H54 (cell line): ENCODE results near the gene MAN1A2.
"Not testable (repeated sequence)": the region's sequence is repeated elsewhere in the genome, so short reads cannot be mapped to it uniquely, and the experiment has no call there.

Source experiments
- DNase-seq: peaks from one replicate; pipeline ENCODE4 v3.0.0; 2011; ENCODE audit warnings: low spot score, mixed read lengths; ENCODE audit not compliant: insufficient read length
- FAIRE-seq: peaks from 3 replicates; lab custom pipeline; 2011; peaks lifted over from hg19 to GRCh38; lab: Jason Lieb, UNC
- POLR2A ChIP-seq: IDR thresholded peaks from 2 replicates; pipeline ENCODE4 v1.6.1; 2011; ENCODE audit warnings: low read depth, mild to moderate bottlenecking, low read length

The MAN1A2 gene

DNA sequence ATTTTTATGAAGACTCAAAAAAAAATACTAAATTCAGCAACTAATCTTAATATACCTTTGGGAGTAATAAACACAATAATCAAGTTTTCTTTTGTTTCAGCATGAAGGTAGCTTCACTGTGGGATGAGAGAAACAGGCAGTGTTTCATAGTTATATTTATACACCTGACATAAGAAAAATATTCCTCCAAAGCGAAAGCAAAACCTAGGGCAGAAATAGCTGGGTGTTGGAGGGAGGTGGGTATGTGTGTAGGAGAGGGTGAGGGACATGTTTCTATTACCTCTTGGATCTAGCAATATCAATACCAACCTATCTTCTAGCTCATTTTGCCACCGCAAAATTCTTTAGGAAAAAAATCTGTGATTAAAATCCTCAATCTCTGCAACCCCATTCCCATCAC, 24.9 kb upstream of the MAN1A2 start:
- FAIRE-seq = no peak
- no peak for DNase-seq
- TF ChIP-seq POLR2A = no peak

DNA sequence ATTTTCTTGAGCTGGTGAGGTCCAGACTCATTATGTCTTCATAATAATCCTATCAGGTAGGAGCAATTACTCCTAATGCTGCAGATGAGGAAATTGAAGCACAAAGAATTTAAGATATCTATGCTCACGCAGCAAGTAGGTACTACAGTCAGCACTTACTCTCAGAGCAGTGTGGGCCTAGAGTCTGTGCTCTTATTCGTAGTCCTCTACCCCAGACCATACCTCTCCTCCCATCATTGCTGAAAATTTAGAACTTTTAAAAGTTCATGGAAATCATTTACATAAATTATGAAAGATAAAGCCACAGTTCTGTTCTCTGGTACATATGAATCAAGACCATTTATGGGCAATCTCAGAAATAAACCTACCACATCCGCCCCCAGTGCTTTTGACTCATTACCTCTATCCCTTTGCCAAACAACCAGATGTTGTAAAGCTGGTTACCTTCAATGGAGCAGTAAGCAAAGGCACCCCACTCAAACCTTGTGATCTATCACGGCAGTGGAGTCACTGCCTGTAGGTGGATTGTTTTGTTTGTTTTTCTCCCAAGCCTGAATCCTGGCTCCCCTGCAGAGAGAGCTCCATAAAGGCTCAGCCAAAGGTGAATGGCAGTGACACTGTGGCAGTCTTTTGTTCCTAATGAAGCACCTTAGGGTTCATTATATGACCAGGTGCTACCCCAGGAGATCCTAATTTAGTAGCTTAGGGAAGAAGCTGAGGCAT, 20.9 kb upstream of the MAN1A2 start:
- FAIRE-seq (no peak), DNase-seq (no peak)
- no peak for TF ChIP-seq POLR2A

DNA sequence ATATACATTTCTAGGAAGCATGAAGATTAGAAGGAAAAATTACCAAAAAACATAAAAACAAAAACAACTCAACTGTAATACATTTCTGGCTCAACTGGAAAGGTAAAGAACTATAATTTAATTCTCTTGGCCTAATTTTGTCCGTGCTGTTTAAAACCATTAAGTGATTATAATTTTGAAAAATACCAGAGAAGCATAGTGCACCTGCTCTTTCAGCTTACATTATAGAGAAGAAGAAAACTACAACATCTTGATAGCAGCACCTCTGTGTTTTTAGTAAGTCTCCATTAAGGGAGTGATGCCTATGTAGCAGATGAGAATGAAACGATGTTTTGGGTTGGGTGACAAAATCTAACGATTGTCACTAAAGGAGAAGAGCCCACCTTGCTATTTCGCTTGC, 19.3 kb upstream of the MAN1A2 start:
- no peak for TF ChIP-seq POLR2A
- DNase-seq (no peak), FAIRE-seq (no peak)

DNA sequence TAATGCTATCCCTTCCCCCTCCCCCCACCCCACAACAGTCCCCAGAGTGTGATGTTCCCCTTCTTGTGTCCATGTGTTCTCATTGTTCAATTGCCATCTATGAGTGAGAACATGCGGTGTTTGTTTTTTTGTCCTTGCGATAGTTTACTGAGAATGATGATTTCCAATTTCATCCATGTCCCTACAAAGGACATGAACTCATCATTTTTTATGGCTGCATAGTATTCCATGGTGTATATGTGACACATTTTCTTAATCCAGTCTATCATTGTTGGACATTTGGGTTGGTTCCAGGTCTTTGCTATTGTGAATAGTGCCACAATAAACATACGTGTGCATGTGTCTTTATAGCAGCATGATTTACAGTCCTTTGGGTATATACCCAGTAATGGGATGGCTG, 14.6 kb upstream of the MAN1A2 start:
- not testable (repeated sequence) for FAIRE-seq, DNase-seq

DNA sequence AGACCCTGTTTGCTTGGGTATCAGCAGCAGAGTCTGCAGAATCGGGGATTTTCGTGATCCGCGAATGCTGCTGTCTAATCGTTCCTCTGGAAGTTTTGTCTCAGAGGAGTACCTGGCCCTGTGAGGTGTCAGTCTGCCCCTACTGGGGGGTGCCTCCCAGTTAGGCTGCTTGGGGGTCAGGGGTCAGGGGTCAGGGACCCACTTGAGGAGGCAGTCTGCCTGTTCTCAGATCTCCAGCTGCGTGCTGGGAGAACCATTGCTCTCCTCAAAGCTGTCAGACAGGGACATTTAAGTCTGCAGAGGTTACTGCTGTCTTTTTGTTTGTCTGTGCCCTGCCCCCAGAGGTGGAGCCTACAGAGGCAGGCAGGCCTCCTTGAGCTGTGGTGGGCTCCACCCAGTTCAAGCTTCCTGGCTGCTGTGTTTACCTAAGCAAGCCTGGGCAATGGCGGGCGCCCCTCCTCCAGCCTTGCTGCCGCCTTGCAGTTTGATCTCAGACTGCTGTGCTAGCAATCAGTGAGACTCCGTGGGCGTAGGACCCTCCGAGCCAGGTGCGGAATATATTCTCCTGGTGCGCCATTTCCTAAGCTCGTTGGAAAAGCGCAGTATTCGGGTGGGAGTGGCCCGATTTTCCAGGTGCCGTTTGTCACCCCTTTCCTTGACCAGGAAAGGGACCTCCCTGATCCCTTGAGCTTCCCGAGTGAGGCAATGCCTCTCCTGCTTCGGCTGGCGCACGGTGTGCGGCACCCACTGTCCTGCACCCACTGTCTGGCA, 9.2 kb upstream of the MAN1A2 start:
- FAIRE-seq, DNase-seq: not testable (repeated sequence)

DNA sequence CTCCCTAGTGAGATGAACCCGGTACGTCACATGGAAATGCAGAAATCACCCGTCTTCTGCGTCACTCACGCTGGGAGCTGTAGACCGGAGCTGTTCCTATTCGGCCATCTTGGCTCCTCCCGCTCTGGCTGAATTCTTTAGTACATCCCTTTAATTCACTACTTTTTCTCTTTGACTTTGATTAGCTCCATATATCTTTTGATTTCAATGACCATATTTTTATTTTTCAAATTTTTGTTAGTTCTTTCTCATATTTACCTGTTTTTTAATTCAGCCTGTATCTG, 8.7 kb upstream of the MAN1A2 start:
- DNase-seq, FAIRE-seq: not testable (repeated sequence)

DNA sequence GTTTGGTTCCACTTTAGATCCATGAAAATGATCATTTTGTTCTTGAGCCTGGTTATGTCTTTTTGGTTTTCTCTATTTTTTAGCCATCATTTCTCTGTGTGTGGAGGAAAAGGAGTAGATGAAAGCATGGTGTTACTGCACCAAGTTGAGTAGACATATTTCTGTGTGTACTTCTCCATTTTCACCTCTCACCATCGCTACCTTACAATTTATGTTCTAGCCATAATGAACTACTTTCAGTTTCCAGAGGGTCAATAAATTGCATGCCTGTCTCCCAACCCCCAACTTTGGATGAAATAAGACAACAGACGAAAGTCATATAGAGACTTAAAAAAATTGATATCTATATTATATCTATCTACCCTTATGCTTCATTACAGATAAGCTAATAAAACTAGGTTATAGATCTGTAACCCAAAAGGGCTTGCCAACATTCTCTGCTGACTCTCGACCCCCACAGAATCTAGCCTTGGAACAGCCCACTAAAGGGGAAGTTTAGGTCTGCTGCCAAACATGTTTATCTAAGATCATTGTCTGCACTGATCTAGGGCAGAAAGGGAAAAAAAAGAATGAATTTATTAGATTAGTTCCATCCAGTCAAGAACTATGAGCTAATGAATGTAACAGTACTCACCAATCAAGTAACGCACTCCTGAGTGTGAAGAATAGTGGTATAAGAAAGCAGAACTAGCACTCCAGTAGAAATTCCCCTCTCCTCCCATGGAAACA, 7.5 kb upstream of the MAN1A2 start:
- DNase-seq (no peak), FAIRE-seq (no peak)
- no peak for TF ChIP-seq POLR2A

DNA sequence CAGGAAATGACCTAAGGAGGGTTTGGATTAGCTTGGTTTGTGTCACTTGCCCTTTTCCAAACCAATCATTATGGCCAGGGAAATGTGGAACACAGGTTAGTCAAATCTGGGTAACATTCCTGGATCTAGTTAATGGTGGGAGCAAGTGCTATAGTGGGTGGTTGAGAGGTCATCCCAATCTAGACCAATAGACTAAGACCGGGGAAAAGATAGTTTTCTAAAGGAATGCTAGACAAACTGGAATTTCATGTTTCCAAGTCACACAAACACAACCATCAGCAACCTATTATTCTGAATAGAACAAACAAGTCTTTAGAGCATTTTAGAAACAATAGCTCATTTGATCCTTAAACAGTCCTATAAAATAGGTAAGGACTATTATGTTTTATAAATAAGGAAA, 4.3 kb upstream of the MAN1A2 start:
- FAIRE-seq = no peak
- DNase-seq = no peak
- TF ChIP-seq POLR2A = no peak

DNA sequence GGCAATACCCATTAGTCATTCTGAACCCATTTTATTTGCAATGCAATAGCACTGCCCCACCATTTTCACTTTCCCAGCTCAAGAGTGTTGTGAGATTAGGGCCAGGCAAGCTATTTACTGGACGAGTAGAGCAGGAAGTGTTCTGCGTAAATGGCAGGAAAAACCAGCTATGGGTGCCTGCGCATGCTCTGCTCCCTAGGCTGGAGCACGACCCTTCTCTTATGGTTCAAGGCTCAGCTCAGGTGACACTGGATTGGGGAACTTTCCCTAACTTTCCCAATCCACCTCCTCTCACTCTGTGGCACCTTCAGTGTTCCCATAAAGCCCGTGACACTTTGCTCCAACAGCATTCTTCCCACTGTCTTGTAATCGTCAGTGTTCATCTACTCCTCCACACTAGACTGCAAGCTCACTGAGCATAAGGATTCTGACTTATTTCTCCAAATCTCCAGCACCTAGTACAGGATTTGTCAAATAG, 3.6 kb upstream of the MAN1A2 start:
- TF ChIP-seq POLR2A = no peak
- no peak for DNase-seq
- FAIRE-seq = no peak

DNA sequence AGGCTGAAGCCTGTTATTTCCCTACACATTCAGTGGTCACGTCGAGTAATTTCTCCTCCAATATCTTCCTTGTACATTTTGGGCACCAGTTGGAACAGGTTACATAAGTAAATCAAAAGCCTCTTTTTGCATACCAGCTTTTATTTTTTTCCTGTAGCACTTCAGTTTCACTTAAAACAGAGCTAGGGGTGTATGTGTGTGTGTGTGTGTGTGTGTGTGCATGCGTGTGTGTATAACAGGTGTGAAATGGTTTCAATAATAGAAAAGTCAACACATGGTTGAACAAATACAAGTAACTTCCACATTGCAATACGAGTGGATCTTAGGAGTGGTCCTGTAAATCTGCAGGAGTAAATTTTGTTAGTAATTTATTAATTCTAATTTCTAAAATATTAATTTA, 3.0 kb upstream of the MAN1A2 start:
- no peak for TF ChIP-seq POLR2A
- no peak for FAIRE-seq
- no peak for DNase-seq

DNA sequence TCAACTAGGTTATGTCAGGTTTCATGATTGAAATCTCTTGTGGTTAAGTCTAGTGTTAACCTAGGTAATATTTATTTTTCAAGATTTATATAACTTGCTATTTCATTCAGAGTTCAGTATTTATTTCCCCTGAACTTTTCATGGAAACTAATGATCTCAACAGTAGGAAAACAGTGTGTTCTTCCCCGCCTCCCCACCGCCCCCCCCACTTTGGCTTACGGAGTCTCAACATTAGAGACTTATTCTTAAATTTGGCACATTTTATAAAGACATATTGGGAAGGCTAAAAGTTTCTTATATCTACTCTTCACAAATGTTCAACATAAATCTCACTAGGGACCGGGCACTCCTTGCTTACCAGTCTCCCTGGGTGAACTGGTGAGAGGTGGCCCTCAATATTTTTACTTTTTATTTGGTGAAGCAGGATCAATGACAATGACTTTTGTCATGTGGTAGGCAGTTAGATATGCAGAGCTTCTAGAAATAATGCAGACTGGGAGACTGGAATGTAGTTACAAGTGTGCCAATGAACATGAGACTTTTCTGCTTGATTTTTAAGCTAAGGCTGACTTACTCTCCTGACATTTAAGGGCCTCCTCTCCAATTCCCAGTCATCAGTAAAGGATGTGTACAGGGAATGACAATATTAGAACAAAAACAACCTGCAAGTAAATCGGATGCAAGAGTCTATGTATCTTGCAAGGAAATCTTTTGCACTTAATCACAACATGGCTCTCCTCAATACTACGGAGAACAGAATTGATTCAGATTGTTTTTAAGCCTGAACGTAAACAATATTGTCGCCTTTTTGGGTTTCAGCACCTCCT, 1.7 kb upstream of the MAN1A2 start:
- TF ChIP-seq POLR2A = no peak
- no peak for FAIRE-seq
- no peak for DNase-seq

DNA sequence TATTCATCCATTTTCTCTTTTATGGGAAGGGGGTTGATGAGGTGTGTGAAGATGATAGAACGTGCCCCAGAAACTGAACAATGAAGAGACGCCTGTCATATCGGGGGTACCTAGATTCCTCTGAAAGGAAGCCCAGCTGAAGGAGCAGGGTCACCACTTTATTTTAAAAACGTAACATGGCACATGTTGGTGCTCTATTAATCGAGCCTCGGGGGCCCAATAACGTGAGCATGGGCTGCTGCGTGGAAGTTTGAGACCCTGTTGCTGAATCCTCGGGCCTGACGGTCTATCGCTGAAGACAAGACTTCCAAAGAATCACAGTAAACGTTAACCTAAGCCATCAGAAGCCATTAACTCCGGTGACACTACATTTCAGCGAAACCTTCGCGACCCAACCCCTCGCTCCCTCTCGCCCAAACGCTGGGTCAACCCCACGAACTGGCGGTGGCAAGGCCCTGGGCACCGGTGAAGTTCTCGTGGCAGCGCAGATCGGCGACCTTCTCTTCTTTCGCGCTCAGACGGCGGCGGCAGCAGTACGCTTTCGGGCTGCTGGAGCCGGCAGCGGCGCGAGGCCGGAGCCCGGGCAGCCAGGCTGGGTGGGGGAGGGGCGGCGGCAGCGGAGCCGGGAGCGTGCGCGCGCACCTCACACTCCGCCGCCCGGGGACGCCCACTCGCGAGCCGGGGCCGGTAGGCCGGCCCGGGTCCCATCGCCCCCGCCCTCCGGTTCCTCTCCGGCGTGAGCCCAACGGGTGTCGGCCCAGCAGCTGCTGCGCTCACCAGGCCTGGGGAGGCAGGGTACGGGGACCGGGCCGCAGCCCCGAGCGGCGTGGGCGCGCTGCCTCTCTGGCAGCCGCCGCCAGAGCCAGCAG, 838 bp upstream of the MAN1A2 start:
- TF ChIP-seq POLR2A = peak; percentile 76
- peak; percentile 61 for DNase-seq
- FAIRE-seq = no peak
